Lung (tissue), 12 donors: ENCODE data around the gene UGT2B17. TPM values are rescaled to one million over a fixed set of nuclear protein-coding genes. Genes with fewer than 3 reads are reported as not detected.

Experiments
- ATAC-seq: fragments of 200-7000 bp; cut with Tn5 transposase; one replicate; pipeline ENCODE4 v1.9.1; 2020; ENCODE audit warnings: moderate number of reproducible peaks; ENCODE audit not compliant: insufficient read depth, low FRiP score
- DNase-seq, 3 donors: peaks; one replicate each; pipeline ENCODE4 v3.0.0-alpha.2; 2013 to 2017
- H3K27ac ChIP-seq, 2 donors: one replicate each; pipeline ENCODE4 v1.5.1; 2013; ENCODE audit warnings: mild to moderate bottlenecking in 2 of 2, moderate library complexity in 2 of 2, control low read depth in 1 of 2, inconsistent platforms in 1 of 2, low read depth in 1 of 2, low read length in 1 of 2
- H3K27me3 ChIP-seq, 3 donors: one replicate each; pipeline ENCODE4 v1.5.1; 2013; ENCODE audit warnings: low read length in 2 of 3; ENCODE audit not compliant: control insufficient read depth in 3 of 3, insufficient read depth in 3 of 3
- H3K36me3 ChIP-seq, 4 donors: one replicate each; pipeline ENCODE4 v1.5.1; 2013; ENCODE audit warnings: low read length in 4 of 4, mild to moderate bottlenecking in 1 of 4, moderate library complexity in 1 of 4; ENCODE audit not compliant: control insufficient read depth in 4 of 4, insufficient read depth in 4 of 4
- H3K4me1 ChIP-seq, 5 donors: one replicate each; pipeline ENCODE4 v1.5.1; 2013; ENCODE audit warnings: low read length in 5 of 5, mild to moderate bottlenecking in 2 of 5, moderate library complexity in 1 of 5; ENCODE audit not compliant: control insufficient read depth in 5 of 5, insufficient read depth in 5 of 5
- H3K4me3 ChIP-seq: one replicate; pipeline ENCODE4 v1.5.1; 2013; ENCODE audit warnings: mild to moderate bottlenecking, control low read depth, moderate library complexity
- H3K9ac ChIP-seq, 2 donors: one replicate each; pipeline ENCODE4 v1.5.1; 2013; ENCODE audit warnings: low read length in 2 of 2, control low read depth in 1 of 2; ENCODE audit not compliant: insufficient read depth in 1 of 2
- H3K9me3 ChIP-seq, 4 donors: one replicate each; pipeline ENCODE4 v1.5.1; 2013; ENCODE audit warnings: low read length in 3 of 4, mild to moderate bottlenecking in 1 of 4, moderate library complexity in 1 of 4; ENCODE audit not compliant: control insufficient read depth in 4 of 4, insufficient read depth in 3 of 4
- WGBS, 2 donors: extraction: QIAGEN DNeasy Blood & Tissue Kit; methylation state at CpG; one replicate each; pipeline ENCODE4 v1.1.7; 2013; 5-methylcytosine and 5-hydroxymethylcytosine counted together
- polyA plus RNA-seq, 2 donors: library from polyadenylated mRNA; stranded (reverse); fragments of 200-250 nt; gene quantifications; one replicate each; pipeline ENCODE4 v1.2.1, GENCODE V29; 2013
- total RNA-seq, 2 donors: library from RNA; depleted of rRNA in 1 of 2; stranded (reverse); fragments of >200 nt in 1 of 2; gene quantifications; one replicate each; pipeline ENCODE4 v1.2.1, GENCODE V29; 2014 to 2021
- TF ChIP-seq, protein P1 (sequence below): IDR thresholded peaks from 2 replicates; pipeline ENCODE4 v1.5.1; 2012; ENCODE audit warnings: mild to moderate bottlenecking; ENCODE audit errors: control extremely low read depth, extremely low read depth
- donor health status: control.
- donor health status: control.
- donor health status: Bipolar disorder and iron deficiency.
- donor health status: healthy.
- donor health status: DM: yes; HTN: yes; CAD: no.

Gene UGT2B17
- total and polyA plus RNA-seq, 4 donors, result 0.08 to 0.46 (median 0.33) TPM; not detected in 1

DNA sequence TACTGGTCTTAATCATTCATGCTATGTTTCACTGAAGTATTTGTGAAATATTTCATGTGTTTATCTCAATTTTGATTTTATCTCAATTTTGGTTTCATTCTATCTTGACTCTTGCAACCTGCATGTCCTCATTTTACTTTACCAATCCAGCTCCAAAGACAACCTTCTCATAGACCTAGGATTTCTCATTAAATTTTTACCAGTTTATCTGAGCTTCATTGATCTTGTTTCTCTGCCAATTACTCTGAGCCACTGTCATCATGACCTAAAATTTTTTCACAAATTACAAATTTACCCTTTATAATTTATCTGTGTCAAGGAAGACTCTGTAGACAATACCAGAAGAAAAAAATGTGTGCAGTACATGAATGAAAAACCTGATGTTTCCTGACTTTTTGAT lies 18.6 kb upstream of the UGT2B17 start:
- DNase-seq (no peak), ATAC-seq (no peak)
- TF ChIP-seq, protein P1, sequence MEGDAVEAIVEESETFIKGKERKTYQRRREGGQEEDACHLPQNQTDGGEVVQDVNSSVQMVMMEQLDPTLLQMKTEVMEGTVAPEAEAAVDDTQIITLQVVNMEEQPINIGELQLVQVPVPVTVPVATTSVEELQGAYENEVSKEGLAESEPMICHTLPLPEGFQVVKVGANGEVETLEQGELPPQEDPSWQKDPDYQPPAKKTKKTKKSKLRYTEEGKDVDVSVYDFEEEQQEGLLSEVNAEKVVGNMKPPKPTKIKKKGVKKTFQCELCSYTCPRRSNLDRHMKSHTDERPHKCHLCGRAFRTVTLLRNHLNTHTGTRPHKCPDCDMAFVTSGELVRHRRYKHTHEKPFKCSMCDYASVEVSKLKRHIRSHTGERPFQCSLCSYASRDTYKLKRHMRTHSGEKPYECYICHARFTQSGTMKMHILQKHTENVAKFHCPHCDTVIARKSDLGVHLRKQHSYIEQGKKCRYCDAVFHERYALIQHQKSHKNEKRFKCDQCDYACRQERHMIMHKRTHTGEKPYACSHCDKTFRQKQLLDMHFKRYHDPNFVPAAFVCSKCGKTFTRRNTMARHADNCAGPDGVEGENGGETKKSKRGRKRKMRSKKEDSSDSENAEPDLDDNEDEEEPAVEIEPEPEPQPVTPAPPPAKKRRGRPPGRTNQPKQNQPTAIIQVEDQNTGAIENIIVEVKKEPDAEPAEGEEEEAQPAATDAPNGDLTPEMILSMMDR, result no peak
- Histone ChIP-seq H3K4me1 (no peaks in the 10 kb centered on the region), H3K4me3 (no peak overlapping the region), H3K9ac (no peak overlapping the region), H3K36me3 (no peaks in the 10 kb centered on the region), H3K27me3 (no peaks in the 10 kb centered on the region), H3K27ac (no peak overlapping the region), H3K9me3 (no peaks in the 10 kb centered on the region)

DNA sequence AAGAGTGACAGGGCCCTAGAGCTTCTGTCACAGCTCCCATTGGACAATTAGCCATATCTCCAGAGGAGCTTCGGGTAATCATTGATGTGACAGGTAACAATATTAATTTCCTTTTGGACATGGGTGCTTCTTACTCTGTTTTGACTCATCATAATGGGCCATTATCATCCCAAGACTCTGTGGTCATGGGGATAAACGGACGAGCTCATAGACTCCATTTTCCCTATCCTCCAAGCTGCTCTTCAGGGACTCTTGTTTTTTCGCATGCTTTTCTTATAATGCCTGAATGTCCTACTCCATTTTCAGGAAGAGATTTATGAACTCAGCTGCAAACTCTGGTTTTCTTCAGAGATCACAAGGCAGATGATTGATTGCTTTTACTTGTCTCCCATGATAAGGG lies 17.0 kb upstream of the UGT2B17 start:
- ATAC-seq (no peak), DNase-seq (no peak)
- H3K9me3 ChIP-seq, result no peaks in the 10 kb centered on the region
- TF ChIP-seq, protein P1, result no peak
- no peak overlapping the region for H3K4me3 ChIP-seq
- H3K4me1 ChIP-seq, result no peaks in the 10 kb centered on the region
- H3K36me3 ChIP-seq, result no peaks in the 10 kb centered on the region
- no peak overlapping the region for H3K27ac ChIP-seq
- H3K27me3 ChIP-seq, result no peaks in the 10 kb centered on the region
- H3K9ac ChIP-seq, result no peak overlapping the region
- WGBS, 2 donors, result 82 to 90% methylated on average over 4 of the region's 4 CpGs

DNA sequence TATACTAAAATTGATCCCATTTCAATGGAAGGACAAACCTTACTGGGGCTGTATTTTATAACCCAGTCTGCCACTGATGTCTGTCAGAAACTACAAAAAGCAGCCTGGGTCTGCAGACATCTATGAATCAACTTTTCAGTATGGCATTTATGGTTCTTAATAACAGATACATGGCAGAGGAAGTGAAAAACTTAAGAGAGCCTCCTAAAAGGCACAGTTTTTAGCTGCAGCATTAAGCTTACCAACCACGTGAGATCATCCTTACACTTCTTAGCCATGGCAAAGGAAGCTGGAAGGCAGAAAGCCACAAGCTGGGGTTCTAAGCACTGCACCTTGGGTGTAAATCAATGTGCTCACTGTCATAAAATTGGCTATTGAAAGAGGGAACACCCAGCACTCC lies 16.6 kb upstream of the UGT2B17 start:
- H3K27me3 ChIP-seq, result no peaks in the 10 kb centered on the region
- H3K4me1 ChIP-seq, result no peaks in the 10 kb centered on the region
- no peak overlapping the region for H3K27ac ChIP-seq
- ATAC-seq (no peak), DNase-seq (no peak)
- no peaks in the 10 kb centered on the region for H3K9me3 ChIP-seq
- H3K36me3 ChIP-seq, result no peaks in the 10 kb centered on the region
- no peak overlapping the region for H3K4me3 ChIP-seq
- H3K9ac ChIP-seq, result no peak overlapping the region
- 90 to 96% methylated on average over 1 of the region's 1 CpG for WGBS, 2 donors
- TF ChIP-seq, protein P1, result no peak

DNA sequence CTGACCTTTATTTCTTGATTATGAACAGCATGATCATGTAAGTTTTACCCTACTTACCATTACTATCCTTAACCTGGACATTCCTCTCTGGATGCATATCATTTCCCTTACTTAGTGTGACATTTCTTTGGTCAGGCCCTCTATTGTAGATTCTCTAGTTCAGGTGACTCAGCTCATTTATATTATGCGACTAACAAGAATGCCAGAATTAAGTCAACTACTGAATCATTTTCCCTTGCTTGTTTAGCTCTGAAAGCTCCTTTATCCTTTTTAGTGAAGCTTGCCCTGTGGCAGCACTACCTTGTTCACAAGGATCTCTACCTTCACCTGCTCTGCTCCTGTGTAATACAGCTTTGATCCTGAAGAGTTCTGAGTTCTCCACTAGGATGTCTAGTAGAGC lies 15.1 kb upstream of the UGT2B17 start:
- TF ChIP-seq, protein P1, result no peak
- no peak overlapping the region for H3K9ac ChIP-seq
- H3K4me1 ChIP-seq, result no peaks in the 10 kb centered on the region
- DNase-seq, result no peak
- no peaks in the 10 kb centered on the region for H3K9me3 ChIP-seq
- 89 to 90% methylated on average over 1 of the region's 1 CpG for WGBS, 2 donors
- H3K4me3 ChIP-seq, result no peak overlapping the region
- no peaks in the 10 kb centered on the region for H3K36me3 ChIP-seq
- no peak overlapping the region for H3K27ac ChIP-seq
- H3K27me3 ChIP-seq, result no peaks in the 10 kb centered on the region
- no peak for ATAC-seq
